Medulla oblongata (tissue), 1 donor: Measurements from ENCODE around the gene TUBB1.

Source experiments
- DNase-seq: peaks from one replicate; pipeline ENCODE4 v3.0.0-alpha.2; 2015; ENCODE audit errors: extremely low spot score

The TUBB1 gene

DNA sequence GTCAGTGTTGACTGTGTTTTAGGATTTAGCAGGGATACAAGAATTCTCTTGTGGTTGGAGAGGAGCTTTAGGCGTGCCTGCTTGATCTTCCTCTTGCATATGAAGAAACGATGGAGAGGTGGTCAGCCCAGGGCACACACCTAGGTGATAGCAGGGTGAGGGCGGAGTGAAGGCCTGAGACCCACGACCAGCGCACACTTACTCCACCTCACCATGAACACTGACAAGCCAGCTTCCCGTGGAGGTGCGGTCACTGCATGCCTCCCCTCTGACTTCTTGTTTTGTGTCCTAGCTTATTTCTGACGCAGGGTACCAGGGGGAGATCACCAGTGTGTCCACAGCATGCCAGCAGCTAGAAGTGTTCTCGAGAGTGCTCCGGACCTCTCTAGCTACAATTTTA is 30.0 kb upstream of the TUBB1 start:
- DNase-seq = no peak

DNA sequence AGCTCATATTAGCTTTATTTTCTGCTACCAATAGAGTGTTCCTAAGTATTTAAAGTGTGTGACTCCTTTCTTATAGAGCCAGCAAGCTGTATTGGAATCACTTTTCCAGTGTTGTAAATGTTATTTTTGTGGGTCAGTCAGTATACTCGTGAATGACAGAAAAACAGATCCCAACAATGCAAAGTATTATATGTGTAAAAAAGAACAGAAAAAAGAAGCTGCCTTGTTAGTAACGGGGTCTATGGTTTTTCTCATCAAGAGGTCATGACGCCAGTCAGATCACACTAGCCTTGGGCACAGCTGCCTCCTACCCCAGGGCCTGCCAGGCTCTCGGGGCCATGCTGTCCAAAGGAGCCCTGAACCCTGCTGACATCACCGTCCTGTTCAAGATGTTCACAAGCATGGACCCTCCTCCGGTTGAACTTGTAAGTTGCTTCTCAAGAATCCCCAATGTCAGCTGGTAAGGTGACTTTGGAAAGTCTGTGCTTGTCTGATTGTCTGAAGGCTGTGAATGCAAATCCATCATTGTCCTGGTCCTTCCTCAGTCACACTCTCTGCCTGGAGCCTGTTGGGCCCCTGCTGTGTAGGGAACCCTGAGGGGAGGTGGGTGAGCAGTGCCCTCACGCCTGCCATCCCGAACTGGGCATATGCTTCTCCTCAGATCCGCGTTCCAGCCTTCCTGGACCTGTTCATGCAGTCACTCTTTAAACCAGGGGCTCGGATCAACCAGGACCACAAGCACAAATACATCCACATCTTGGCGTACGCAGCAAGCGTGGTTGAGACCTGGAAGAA is 28.4 kb upstream of the TUBB1 start:
- no peak for DNase-seq

DNA sequence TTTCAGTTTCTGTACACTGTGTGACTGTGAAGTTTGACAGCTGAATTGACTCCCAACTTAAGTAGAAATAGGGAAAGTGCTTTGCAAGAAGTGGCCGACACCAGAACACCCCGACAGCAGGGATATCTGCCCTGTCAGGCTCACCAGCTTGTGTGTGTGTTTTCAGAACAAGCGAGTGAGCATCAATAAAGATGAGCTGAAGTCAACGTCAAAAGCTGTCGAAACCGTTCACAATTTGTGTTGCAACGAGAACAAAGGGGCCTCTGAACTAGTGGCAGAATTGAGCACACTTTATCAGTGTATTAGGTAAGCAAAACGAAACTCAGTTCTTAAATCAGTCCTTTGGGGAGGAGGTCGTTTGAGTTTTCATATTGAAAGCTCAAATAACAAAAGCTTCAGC is 27.5 kb upstream of the TUBB1 start:
- DNase-seq = peak; percentile 42

DNA sequence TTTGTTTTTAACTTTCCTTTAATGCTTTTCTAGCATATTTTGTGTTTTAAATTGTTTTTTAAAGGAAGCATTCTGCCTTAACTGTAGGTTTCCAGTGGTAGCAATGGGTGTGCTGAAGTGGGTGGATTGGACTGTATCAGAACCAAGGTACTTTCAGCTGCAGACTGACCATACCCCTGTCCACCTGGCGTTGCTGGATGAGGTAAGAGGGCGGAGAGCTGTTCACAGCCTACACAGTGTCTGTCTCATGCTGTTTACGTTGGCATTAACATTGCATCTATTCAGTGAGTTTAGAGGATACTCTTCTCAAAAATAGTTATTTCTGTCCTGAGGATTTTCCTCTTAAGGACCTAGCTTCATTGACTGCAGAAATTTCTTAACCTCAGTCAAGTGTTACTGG is 26.3 kb upstream of the TUBB1 start:
- DNase-seq = no peak

DNA sequence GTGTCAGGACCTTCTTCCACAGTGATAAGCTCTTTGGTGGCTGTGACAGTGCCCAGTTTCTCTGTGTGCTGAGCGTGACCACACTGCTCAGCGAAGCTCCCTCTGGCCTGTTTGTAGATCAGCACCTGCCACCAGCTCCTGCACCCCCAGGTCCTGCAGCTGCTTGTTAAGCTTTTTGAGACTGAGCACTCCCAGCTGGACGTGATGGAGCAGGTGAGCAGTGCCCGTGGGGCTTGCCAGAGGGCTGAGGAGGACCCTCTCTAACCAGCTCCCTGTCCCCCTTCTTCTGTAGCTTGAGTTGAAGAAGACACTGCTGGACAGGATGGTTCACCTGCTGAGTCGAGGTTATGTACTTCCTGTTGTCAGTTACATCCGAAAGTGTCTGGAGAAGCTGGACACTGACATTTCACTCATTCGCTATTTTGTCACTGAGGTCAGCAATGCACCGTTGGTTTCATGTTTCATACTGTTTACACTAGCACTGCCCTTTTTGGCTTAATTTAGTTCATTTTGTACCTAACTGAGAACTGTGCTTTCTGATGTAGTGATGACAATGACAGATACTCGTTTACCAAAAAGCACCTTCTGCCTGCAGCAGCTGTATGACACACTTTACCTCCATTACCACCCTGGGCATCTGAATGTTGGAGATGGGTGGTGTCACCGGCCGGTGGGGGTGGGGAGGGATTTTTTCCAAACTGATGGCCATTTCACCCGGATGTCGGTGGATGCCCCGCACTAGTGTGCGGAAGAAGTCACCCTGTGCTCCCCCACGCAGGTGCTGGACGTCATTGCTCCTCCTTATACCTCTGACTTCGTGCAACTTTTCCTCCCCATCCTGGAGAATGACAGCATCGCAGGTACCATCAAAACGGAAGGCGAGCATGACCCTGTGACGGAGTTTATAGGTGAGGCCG is 25.6 kb upstream of the TUBB1 start:
- no peak for DNase-seq

DNA sequence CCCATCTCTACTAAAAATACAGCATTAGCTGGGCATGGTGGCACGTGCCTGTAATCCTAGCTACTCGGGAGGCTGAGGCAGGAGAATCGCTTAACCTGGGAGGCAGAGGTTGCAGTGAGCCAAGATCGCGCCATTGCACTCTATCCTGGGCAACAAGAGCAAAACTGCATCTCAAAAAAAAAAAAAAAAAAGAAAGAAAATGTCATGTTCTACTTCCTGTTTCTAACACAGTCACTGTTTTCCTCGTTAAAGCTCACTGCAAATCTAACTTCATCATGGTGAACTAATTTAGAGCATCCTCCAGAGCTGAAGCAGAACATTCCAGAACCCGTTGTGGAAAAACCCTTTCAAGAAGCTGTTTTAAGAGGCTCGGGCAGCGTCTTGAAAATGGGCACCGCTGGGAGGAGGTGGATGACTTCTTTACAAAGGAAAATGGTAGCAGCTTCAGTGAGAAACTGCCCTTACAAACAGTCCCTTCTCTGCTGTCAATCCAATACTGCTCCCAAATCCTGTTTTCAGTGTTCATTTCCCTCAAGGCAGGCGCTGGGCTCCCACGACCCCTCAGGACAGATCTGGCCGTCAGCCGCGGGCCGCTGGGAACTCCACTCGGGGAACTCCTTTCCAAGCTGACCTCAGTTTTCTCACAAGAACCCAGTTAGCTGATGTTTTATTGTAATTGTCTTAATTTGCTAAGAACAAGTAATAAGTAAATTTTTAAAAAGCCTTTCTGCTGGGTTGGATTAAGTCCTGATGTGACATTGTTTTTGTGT is 24.7 kb upstream of the TUBB1 start:
- no peak for DNase-seq

DNA sequence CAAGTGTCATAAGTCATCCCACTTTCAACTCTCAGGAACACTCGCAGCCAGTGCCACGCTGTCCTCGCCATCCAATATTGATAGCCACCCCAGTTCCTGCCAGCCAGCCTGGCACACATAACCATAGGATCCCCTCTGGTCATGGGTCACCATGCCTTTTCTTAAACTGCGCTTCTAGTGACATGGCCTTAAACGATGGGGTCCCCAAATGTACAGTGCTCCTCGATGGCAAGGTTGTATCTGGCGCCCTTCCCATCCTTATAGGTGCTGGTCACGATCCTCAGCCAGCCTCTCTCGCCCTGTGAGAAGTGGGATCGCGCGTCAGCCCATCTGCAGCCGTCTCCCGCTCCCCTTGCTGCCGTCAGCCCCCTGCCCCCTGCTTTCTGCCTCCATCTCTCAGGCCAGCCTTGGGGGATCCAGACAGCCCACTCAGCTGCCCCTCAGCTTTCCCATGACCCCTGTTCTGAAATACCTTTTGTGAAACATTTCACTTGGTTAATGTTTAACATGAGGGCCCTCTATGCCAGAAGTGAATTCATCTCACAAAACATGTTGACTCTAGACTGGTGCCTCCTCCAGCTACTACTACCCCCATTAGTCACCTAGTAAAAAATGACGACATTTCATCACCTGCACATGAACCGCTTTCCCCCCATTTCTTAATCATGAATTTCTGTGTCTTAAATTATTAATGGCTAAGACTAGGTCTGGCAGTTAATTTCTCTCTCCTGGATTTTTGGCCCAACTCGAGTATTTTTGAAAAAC is 23.6 kb upstream of the TUBB1 start:
- DNase-seq = no peak

DNA sequence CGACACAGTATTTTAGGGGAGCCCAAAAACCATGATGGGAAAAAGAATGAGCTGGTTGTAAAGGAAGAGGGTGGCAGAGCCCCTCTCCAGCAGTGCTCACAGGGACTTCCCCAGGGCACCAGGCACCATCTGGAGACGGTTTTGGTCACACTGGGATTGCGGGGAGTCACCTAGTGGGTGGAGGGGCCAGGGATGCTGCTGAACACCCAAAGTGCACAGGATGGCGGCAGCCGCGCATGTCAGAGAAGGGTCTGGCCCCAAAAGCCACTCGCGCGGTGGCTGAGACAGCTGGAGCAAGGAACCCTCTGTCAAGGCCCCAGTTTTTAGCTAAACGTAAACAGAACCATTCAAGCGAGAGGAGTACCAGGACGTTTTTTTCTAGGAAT is 23.0 kb upstream of the TUBB1 start:
- no peak for DNase-seq

DNA sequence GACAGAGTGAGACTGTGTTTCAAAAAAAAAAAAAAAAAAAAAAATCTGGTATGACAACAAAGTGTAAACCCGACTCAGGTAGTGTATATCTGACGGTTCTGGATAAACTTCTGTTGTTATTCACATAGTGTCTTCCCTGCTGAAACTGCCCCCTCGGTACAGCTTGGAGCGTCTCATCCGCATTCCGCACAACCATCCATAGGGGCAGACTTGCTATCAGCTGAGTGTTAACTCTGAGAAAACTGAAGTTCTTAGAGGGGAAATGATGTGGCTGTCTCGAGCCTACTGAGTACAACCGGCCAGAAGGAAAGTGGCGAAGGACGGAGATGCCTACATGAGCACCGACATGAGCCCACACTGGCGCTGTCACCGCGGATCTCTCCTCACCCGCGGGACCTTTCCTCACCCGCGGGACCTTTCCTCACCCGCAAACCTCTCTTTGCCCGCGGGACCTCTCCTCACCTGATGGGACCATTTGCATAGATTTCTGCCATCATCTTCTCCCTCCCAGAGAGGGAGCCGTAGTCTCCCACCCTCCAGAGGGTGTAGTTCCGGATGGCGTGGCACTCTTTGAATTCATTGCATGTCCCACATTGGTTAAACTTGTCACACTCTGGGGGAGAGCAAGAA is 22.0 kb upstream of the TUBB1 start:
- no peak for DNase-seq

DNA sequence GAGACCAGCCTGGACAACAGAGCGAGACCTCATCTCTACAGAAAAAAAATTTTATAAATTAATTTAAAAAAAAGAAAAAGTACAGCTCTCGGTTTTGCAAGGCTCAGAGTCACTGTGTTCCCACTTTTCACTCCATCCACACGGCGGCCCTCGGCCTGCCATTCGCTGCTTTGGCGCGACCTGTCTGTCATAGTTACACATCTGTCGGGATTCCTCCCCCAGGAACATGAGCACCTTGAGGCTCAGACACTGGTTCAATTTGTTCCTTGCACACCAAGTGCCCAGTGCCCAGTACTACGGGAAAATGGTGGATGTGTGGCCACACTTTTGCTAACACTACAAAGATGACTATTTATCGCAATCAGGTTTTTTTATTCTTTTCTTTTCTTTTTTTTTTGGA is 20.6 kb upstream of the TUBB1 start:
- DNase-seq = no peak

DNA sequence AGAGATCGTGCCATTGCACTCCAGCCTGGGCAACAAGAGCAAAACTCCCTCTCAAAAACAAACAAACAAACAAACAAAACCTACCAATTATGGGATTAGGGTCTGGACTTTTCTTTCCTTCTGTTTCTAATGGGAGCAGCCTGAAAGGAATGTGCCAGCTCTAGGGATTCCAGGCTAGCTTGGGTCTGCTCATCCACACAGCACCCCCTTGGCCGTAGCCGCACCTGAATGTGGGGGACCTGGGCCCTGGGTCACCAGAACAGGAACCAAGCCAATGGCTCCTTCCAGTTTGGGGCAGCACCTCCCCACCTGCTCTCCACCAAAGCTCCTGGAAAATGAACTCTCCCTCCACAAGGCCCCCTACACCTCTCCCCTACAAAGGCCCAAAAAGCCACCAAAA is 18.9 kb upstream of the TUBB1 start:
- no peak for DNase-seq

DNA sequence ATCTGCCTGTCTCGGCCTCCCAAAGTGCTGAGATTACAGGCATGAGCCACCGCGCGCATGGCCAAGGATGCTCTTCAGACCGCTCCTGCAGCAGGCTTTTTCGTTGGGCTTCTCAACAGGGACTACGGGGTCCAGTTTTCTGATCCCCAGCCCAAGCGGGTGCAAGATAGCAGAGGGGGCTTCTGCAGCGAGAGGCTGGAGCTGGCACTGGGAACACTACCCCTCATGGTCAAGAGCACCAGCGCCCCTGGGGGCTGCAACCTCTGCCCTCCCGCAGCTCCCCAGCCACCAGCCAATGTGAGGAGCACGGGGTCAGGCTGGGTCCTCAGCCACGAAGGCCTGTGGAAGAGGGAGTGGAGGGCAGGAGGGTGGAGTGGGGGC is 18.2 kb upstream of the TUBB1 start:
- DNase-seq = no peak

DNA sequence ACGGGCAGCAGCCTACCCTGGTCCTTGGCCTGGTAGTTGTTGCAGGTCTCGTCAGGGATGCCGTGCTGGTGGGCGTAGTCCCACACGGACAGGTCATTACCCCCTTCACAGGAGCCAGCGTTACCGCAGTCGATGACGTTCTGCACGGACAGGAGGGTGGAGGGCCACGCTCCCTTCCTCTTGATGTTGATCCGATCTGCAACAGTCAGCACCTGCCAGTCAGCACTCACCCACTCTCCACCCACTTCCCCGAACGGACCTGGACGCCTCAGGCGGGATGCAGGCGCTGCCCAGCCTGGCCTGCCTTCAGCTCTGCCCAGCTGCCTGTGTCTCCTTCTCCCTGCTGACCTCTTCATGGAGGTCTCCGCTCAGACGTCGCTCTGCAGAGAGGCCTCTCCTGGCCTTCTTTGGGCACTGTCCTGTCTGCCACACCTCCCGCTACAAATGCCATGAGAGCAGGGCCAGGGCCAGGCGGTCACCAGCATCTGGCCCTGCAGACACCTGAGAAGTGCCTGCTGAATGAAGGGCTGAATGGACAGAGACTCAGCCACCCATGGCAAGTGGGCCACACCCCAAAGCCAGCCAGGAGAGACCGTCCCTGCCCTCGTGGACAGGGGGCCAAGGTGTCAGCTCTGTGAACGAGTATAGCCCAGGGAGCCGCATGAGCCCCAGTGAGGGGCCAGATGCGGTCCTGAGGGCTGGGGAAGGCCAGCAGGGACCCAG is 17.6 kb upstream of the TUBB1 start:
- no peak for DNase-seq

DNA sequence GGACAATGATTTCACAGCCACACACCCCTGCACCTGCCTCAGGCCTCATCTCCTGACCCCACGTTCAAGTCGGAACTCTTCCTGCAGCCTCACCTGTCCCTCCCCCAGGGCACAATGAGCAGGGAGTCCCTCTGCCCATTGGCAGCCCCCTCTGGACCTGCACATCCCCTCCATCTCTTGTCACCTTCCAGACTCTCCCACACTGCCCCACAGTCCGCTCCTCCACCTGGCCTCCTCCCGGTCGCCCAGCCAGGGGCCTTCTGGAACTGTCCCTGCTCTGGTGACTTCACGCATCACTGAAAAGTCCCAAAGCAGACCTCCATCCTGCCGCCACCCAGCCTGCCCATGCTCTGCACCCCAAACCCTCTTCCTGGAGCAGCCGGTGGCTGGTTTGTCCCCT is 16.8 kb upstream of the TUBB1 start:
- DNase-seq = no peak

DNA sequence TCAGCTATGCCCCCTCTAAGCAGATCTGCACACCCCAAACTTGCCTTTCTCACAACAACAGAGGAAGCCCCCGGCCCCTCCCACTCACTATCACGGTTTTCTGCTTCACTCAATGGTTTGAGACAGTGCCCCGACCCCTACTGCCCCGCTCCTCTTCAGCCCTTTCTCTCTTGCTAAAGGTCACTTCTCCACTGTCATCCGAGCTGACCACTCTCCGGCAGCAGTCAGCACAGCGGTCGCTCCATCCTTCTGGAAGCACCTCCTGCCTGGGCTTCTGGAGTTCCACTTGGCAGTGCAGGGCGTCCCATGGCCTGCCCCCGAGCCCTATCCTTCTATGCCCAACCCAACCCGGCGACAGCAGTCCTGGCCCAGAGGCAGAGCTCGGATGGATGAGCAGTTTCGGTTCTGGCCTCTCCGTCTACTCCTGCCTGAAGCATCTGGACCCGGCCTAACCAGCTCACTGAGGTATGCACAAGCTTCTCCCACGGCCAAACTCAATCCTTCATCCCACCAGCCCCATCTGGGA is 16.3 kb upstream of the TUBB1 start:
- DNase-seq = no peak

DNA sequence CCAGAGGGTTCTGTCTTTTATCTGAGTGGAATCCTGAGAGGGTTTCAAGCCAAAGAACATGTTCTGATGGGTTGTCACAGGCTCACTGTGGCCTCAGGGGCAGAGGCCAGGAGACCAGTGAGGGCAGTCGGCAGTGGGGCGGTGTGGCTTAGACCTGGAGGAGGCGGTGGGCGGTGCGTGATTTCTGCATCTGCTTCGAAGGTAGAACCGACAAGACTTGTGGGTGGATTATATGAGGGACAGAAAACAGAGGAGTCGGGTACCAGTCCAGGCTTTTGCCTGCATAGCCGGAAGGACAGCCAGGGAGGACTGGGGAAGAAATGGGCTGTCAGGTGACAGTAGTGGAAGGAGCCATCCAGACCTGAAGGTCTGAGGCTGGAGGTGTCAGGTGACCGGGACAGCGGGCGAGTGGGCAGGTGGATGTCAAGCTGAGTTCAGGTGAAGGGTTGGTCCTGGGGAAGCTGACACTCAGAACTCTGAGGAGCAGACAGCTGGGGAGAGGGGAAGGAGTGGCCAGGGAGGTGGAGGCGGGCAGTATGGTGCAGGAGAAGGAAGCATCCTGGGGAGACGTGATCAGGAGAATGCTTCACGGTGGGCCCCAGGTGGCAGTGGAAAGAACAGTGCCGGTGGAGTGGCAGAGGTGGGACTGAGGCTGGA is 15.3 kb upstream of the TUBB1 start:
- DNase-seq = no peak

DNA sequence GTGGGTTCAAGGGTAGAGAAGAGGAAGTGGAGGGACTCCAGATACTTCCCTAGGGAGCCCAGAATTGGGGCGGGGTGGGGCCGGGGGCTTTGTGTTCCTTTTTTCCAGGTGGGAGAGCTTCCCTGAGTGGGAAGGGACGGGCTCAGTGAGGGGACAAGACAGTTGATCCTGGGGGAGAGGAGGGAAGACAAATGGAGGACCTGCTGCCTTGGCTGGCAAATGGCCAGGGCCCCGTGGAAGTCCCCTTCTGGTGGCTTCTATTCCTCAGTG is 14.8 kb upstream of the TUBB1 start:
- no peak for DNase-seq

DNA sequence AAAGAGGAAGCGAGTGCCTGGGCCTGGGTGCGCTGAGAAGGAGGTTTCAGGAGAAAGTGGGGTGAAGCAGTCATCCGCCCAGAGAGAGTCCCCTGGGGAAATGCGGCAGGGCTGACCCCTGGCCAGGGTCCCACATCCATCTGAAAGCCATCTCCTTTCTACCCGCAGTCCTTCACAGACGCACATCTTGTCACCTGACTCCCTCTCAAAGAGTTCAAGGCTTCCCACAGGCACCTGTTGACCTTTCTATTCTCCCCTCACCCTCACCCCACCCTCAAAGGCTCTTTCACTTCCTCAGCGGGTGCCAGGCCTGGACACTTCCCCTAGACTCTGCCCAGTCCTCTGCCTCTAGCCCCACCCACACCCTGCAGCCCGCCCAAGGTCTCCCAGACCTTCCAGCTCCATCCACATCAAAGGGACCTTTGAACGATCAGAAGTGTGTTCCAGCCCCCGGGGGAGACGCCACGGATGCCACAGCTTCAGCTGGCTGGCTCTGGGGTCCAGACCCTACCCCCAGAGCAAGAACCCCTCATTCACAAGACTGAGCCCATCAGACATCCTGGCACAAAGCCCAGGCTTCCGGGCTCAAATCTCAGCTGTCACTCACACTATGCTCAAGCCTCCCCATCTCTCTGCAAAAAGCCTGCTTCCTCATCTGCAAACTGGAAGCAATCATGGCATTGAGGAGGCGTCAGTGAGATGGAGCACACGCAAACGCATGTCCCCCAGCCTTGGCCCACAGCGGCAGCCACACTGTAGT is 14.3 kb upstream of the TUBB1 start:
- peak; percentile 75 for DNase-seq

DNA sequence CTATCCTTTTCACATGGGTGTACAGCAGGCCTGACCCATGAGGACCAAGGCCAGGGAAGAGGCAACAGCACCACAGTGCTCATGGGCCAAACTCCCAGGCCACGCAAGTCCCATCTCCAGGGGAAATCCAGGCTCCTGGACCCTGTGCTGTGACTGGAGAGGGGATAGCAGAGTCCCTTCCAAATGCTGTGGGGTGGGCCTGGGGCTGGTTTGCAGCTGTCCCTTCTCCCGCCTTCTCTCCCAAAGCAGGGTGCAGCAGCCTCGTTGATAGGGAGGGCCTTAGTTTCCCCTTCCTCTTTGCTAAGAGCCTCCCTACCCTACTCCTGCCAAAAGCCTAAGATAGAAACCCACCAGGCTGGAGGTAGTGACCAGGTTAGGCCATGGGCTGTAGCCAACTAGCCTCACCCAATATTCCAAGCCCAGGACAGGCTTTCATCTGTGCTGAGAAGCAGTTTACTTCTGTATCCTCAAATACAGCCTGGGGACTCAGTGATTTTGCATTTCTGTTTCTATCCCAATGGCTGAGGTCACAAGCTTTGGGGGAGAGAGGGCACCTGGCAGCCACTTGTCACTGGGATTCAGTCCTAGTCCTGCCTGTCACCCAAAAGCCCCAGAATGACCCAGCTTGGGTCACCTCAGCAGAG is 13.6 kb upstream of the TUBB1 start:
- no peak for DNase-seq
